Activated CD4-positive, CD25-positive, alpha-beta regulatory T cell (primary cell): Measurements from ENCODE around the gene TLL2.

Source experiments
- DNase-seq, 4 experiments: peaks; one replicate each; lab custom pipeline; 2025; lab: John Stamatoyannopoulos, UW

TLL2 gene

GRCh38 chr10:96360331-96360730 is 153.4 kb downstream of the TLL2 start:
- no peak for DNase-seq

GRCh38 chr10:96359616-96360015 is 154.1 kb downstream of the TLL2 start:
- no peak for DNase-seq

GRCh38 chr10:96358851-96359540 is 154.7 kb downstream of the TLL2 start, which contains the start of gene OPALIN:
OPALIN (minus strand) TSS chr10:96359002; CDS start chr10:96358896, 106 bp downstream.
- DNase-seq: no peak

- no peak for DNase-seq
Observed at GRCh38 chr10:96357038-96357620, 156.6 kb downstream of the TLL2 start.

- DNase-seq: no peak
Observed at GRCh38 chr10:96352582-96352981, 161.1 kb downstream of the TLL2 start.

GRCh38 chr10:96352027-96352426 is 161.7 kb downstream of the TLL2 start:
- no peak for DNase-seq

GRCh38 chr10:96346295-96346694 is 167.4 kb downstream of the TLL2 start:
- DNase-seq: no peak

- DNase-seq: no peak
Observed at GRCh38 chr10:96345222-96345621, 168.5 kb downstream of the TLL2 start.

GRCh38 chr10:96344178-96344577 is 169.5 kb downstream of the TLL2 start:
- DNase-seq: no peak

- DNase-seq: no peak
Observed at GRCh38 chr10:96342402-96342801, 171.3 kb downstream of the TLL2 start.

GRCh38 chr10:96341219-96342182 is 172.2 kb downstream of the TLL2 start:
- DNase-seq: no peak

- DNase-seq: peak; percentile 4 to 32 (median 8)
Observed at GRCh38 chr10:96339956-96340904, 173.5 kb downstream of the TLL2 start.

GRCh38 chr10:96339383-96339782 is 174.3 kb downstream of the TLL2 start:
- DNase-seq: no peak

- DNase-seq: no peak
Observed at GRCh38 chr10:96338279-96338925, 175.3 kb downstream of the TLL2 start.

- DNase-seq: no peak
Observed at GRCh38 chr10:96337106-96337505, 176.6 kb downstream of the TLL2 start.

- no peak for DNase-seq
Observed at GRCh38 chr10:96334616-96335526, 178.9 kb downstream of the TLL2 start.

GRCh38 chr10:96333101-96333500 is 180.6 kb downstream of the TLL2 start:
- no peak for DNase-seq

- DNase-seq: no peak
Observed at GRCh38 chr10:96327462-96327861, 186.3 kb downstream of the TLL2 start.

- DNase-seq: no peak
Observed at GRCh38 chr10:96325719-96326373, 187.9 kb downstream of the TLL2 start.
